Body of pancreas (tissue), 4 donors: ENCODE data around the gene CD58. TPM values are rescaled to one million over a fixed set of nuclear protein-coding genes. Genes with fewer than 3 reads are reported as not detected.
A peak's percentile ranks its signal among the peaks of the same experiment; 100 is the strongest.

Experiments used
- ATAC-seq: fragments of 150-250 bp; one replicate; pipeline ENCODE4 v1.9.1; 2016
- DNase-seq, 4 donors: peaks; one replicate each; pipeline ENCODE4 v3.0.0-alpha.2; 2019
- H3K27ac ChIP-seq, 4 donors: fragments of 200-600 bp; sonication (generic); 1 replicate in 3 of 4; 2 replicates in 1 of 4; pipeline versions ENCODE4 v1.5.1 to v1.6.1; 2016 to 2019; ENCODE audit warnings: mild to moderate bottlenecking in 1 of 4, mixed read lengths in 1 of 4, moderate library complexity in 1 of 4
- H3K27me3 ChIP-seq, 2 donors: fragments of 200-600 bp; sonication (generic); one replicate each; pipeline ENCODE4 v1.6.0; 2016; ENCODE audit warnings: mild to moderate bottlenecking in 1 of 2
- H3K36me3 ChIP-seq, 2 donors: fragments of 200-600 bp; sonication (generic); replicated peaks in 1 of 2; 2 replicates each; pipeline ENCODE4 v1.5.1; 2016; ENCODE audit warnings: low read depth in 2 of 2; ENCODE audit not compliant: insufficient read depth in 1 of 2
- H3K4me1 ChIP-seq: fragments of 200-600 bp; sonication (generic); one replicate; pipeline ENCODE4 v1.6.0; 2016
- H3K4me3 ChIP-seq, 2 donors: fragments of 200-600 bp; sonication (generic); 1 replicate in 1 of 2; 2 replicates in 1 of 2; pipeline ENCODE4 v1.5.1; 2016 to 2019
- H3K9me3 ChIP-seq, 3 donors: fragments of 200-600 bp; sonication (generic); 1 replicate in 2 of 3; 2 replicates in 1 of 3; pipeline ENCODE4 v1.5.1; 2016
- CTCF ChIP-seq, 7 experiments: fragments of 450-650 bp in 4 of 7; fragments of 200-600 bp in 3 of 7; sonication (generic) in 3 of 7; IDR thresholded peaks; one replicate each; pipeline ENCODE4 v1.5.1; 2016 to 2019; ENCODE audit warnings: antibody characterized with exemption in 7 of 7
- POLR2A ChIP-seq, 3 donors: fragments of 450-650 bp; IDR thresholded peaks; one replicate each; pipeline ENCODE4 v1.6.1; 2016; ENCODE audit warnings: antibody characterized with exemption in 3 of 3, mild to moderate bottlenecking in 2 of 3
- WGBS, 2 donors: methylation state at CpG; one replicate each; pipeline ENCODE4 v1.1.5; 2017; 5-methylcytosine and 5-hydroxymethylcytosine counted together
- intact Hi-C: fragments of 100-400 bp; cut with DNase I; formaldehyde crosslinking; loops from one replicate; pipeline ENCODE4 v1.15.1; 2023
- total RNA-seq, 2 donors: library from RNA; depleted of rRNA; stranded (reverse); fragments of >200 nt; gene quantifications; one replicate each; pipeline ENCODE4 v1.1.0, GENCODE V29; 2016

Gene CD58
- total RNA-seq, 2 donors from 2014 or later = 6.6 to 15.0 TPM

DNA sequence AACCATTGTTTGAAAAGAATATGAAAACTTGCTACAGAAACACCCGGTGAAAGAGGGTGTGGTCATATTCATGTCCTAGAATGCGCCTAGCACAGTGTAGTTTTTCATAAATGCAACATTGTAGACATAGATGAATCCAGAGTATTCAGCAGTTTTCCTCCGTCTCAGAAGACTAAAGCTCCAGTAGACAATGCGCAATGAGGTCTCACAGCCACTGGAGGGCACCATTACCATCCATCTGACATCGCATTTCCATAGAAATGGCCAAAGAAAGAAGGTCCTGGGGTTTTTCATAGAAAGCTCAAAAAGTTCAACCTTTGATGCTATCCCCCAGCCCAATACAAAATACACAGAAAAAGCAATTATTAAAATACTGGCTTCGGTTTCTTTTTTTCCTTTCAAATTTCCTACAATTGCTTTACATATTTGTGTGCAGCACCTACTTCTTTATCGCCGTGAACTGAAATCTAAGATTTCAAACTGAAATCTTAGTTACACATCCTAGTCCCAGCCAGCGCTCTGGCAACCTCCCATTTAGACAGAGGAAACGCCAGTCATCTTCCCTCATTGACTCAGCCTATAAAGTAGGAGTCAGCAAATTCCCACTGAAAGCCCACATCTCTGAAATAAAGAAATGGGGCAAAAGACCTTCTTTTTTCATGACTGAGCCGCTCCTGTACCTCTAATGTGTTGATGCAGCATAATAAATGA is 3.9 kb upstream of the CD58 start:
- H3K27ac ChIP-seq = no peak overlapping the region
- peaks cover 9% of the 10 kb centered on the region for H3K4me1 ChIP-seq
- H3K4me3 ChIP-seq = no peak overlapping the region
- TF ChIP-seq CTCF (IDR thresholded peaks at IDR 0.05) (peak; percentile 62 to 88 (median 86)), POLR2A (IDR thresholded peaks at IDR 0.05) (no peak)
- WGBS, 2 donors = 19 to 21% methylated on average over 11 of the region's 11 CpGs
- H3K9me3 ChIP-seq = no peaks in the 10 kb centered on the region
- intact Hi-C loops = loop anchor here (10.0 kb wide), 1 partner anchor 100 kb away; no protein-coding TSS in a partner anchor
- no peaks in the 10 kb centered on the region for H3K36me3 ChIP-seq
- H3K27me3 ChIP-seq = peaks cover 0 to 6% of the 10 kb centered on the region in 2 donors
- DNase-seq = peak; percentile 67 to 77 (median 73)
- no peak for ATAC-seq

- Histone ChIP-seq H3K4me1 (peaks cover 11% of the 10 kb centered on the region), H3K9me3 (no peaks in the 10 kb centered on the region), H3K27me3 (no peaks in the 10 kb centered on the region), H3K27ac (no peak overlapping the region), H3K36me3 (no peaks in the 10 kb centered on the region), H3K4me3 (no peak overlapping the region)
- TF ChIP-seq POLR2A (IDR thresholded peaks at IDR 0.05) (no peak), CTCF (IDR thresholded peaks at IDR 0.05) (no peak)
- ATAC-seq (no peak), DNase-seq (no peak)
- intact Hi-C loops = loop anchor here (10.0 kb wide), 1 partner anchor 101 kb away; no protein-coding TSS in a partner anchor
- 54 to 55% methylated on average over 7 of the region's 7 CpGs for WGBS, 2 donors
These were observed 2.7 kb upstream of the CD58 start for GRCh38 chr1:116573431-116574095.

DNA sequence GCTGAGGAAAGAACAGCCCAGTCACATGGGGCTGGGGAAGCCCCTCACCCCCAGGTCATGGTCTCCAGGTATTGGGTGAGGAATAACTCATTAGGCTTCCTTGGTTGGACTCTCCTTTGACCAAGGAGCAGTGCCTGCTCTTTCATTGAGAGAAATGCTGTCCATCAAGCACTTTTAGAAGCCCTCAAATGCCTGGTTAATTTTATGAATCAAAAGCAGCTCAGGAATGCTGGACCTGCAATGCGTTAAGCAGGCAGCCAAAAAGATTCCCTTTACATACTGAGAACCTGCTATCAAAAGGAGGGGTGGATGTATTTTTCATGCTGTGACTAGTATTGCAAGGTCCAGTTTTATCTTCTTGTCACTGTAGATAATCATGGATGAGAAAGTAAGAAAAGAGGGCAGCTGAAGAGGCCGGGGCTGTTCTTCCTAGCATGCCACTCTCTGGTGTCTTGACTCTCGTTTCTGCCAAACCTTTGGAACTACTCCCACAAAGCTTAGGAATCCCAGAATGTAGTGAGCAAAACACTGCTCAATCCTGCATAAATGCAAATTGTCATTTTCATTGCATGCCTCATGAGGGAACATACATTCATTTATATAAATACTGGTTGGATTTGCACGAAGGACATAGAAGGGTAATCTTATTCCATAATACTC is 2.1 kb upstream of the CD58 start:
- no peak for DNase-seq
- no peak overlapping the region for H3K4me3 ChIP-seq
- no peak for ATAC-seq
- no peaks in the 10 kb centered on the region for H3K9me3 ChIP-seq
- no peak overlapping the region for H3K27ac ChIP-seq
- H3K36me3 ChIP-seq = no peaks in the 10 kb centered on the region
- WGBS, 2 donors = 58 to 68% methylated on average over 4 of the region's 4 CpGs
- no peaks in the 10 kb centered on the region for H3K27me3 ChIP-seq
- TF ChIP-seq POLR2A (IDR thresholded peaks at IDR 0.05) (no peak), CTCF (IDR thresholded peaks at IDR 0.05) (no peak)
- intact Hi-C loops = loop anchor here (10.0 kb wide), 1 partner anchor 102 kb away; no protein-coding TSS in a partner anchor
- peaks cover 11% of the 10 kb centered on the region for H3K4me1 ChIP-seq

GRCh38 chr1:116572099-116572498 is 1.3 kb upstream of the CD58 start:
- peaks cover 11% of the 10 kb centered on the region for H3K4me1 ChIP-seq
- WGBS, 2 donors = 71 to 79% methylated on average over 2 of the region's 2 CpGs
- H3K36me3 ChIP-seq = no peaks in the 10 kb centered on the region
- no peak for DNase-seq
- ATAC-seq = no peak
- H3K27ac ChIP-seq = no peak overlapping the region
- H3K27me3 ChIP-seq = no peaks in the 10 kb centered on the region
- H3K4me3 ChIP-seq = no peak overlapping the region
- H3K9me3 ChIP-seq = no peaks in the 10 kb centered on the region
- intact Hi-C loops = loop anchor here (10.0 kb wide), 1 partner anchor 103 kb away; no protein-coding TSS in a partner anchor
- no peak for TF ChIP-seq POLR2A (IDR thresholded peaks at IDR 0.05)
- TF ChIP-seq CTCF (IDR thresholded peaks at IDR 0.05) = no peak
